Astrocyte (in vitro differentiated cells and primary cell): ENCODE results near the gene NECTIN4. TPM values are rescaled to one million over a fixed set of nuclear protein-coding genes. Genes with fewer than 3 reads are reported as not detected.
A peak's percentile ranks its signal among the peaks of the same experiment; 100 is the strongest.

Experiments used
- DNase-seq: peaks from one replicate; pipeline ENCODE4 v3.0.0-alpha.2; 2010; ENCODE audit warnings: low read depth
- FAIRE-seq: peaks from 2 replicates; lab custom pipeline; 2011; peaks lifted over from hg19 to GRCh38; lab: Jason Lieb, UNC
- H2AFZ ChIP-seq: 2 replicates; pipeline ENCODE4 v1.6.0; 2012; ENCODE audit warnings: low read depth, low read length, inconsistent platforms
- H3K27ac ChIP-seq: 2 replicates; pipeline ENCODE4 v1.5.1; 2011; ENCODE audit warnings: low read depth, low read length, inconsistent platforms
- H3K27me3 ChIP-seq: 2 replicates; pipeline ENCODE4 v1.6.0; 2011; ENCODE audit warnings: low read length, inconsistent platforms; ENCODE audit not compliant: insufficient read depth
- H3K36me3 ChIP-seq: 2 replicates; pipeline ENCODE4 v1.5.1; 2011; ENCODE audit warnings: low read length, inconsistent platforms; ENCODE audit not compliant: insufficient read depth
- H3K4me1 ChIP-seq: 2 replicates; pipeline ENCODE4 v1.5.1; 2011; ENCODE audit warnings: low read length, inconsistent platforms; ENCODE audit not compliant: insufficient read depth
- H3K4me2 ChIP-seq: 2 replicates; pipeline ENCODE4 v1.6.0; 2012; ENCODE audit warnings: low read length, inconsistent platforms
- H3K4me3 ChIP-seq: 2 replicates; pipeline ENCODE4 v1.5.1; 2011; ENCODE audit warnings: low read depth, mild to moderate bottlenecking, low read length, inconsistent platforms; ENCODE audit not compliant: insufficient read depth
- H3K79me2 ChIP-seq: 2 replicates; pipeline ENCODE4 v1.6.0; 2012; ENCODE audit warnings: mild to moderate bottlenecking, low read length, inconsistent platforms; ENCODE audit not compliant: insufficient read depth
- H3K9ac ChIP-seq: 2 replicates; pipeline ENCODE4 v1.6.0; 2012; ENCODE audit warnings: mild to moderate bottlenecking, low read length, inconsistent platforms
- H3K9me3 ChIP-seq: 2 replicates; pipeline ENCODE4 v1.5.1; 2012; ENCODE audit warnings: low read depth, mild to moderate bottlenecking, low read length, inconsistent platforms; ENCODE audit not compliant: insufficient read depth
- H4K20me1 ChIP-seq: 2 replicates; pipeline ENCODE4 v1.6.0; 2012; ENCODE audit warnings: low read length, inconsistent platforms; ENCODE audit not compliant: insufficient read depth
- H3K27ac Mint-ChIP-seq: one replicate; pipeline ENCODE4 v1.8.0; 2021; ENCODE audit warnings: mild to moderate bottlenecking, mixed read lengths; ENCODE audit not compliant: unreplicated experiment
- H3K27me3 Mint-ChIP-seq: one replicate; pipeline ENCODE4 v1.8.0; 2021; ENCODE audit warnings: low read depth, mixed read lengths; ENCODE audit not compliant: unreplicated experiment
- H3K36me3 Mint-ChIP-seq: one replicate; pipeline ENCODE4 v1.8.0; 2021; ENCODE audit warnings: low read depth, mixed read lengths; ENCODE audit not compliant: unreplicated experiment
- H3K4me1 Mint-ChIP-seq: one replicate; pipeline ENCODE4 v1.8.0; 2021; ENCODE audit warnings: low read depth, mixed read lengths; ENCODE audit not compliant: unreplicated experiment
- H3K4me3 Mint-ChIP-seq: one replicate; pipeline ENCODE4 v1.8.0; 2021; ENCODE audit warnings: mild to moderate bottlenecking, moderate library complexity, mixed read lengths; ENCODE audit not compliant: unreplicated experiment
- H3K9me3 Mint-ChIP-seq: one replicate; pipeline ENCODE4 v1.8.0; 2021; ENCODE audit warnings: mild to moderate bottlenecking, mixed read lengths; ENCODE audit not compliant: unreplicated experiment
- CTCF ChIP-seq: IDR thresholded peaks from 2 replicates; pipeline ENCODE4 v1.5.1; 2011; ENCODE audit warnings: low read depth, mild to moderate bottlenecking, inconsistent platforms, low read length, moderate library complexity; ENCODE audit not compliant: insufficient read depth
- EZH2 ChIP-seq: IDR thresholded peaks from 2 replicates; pipeline ENCODE4 v1.6.1; 2012; ENCODE audit warnings: mild to moderate bottlenecking, low read length, inconsistent platforms; ENCODE audit not compliant: insufficient read depth
- total RNA-seq: library from RNA; stranded (reverse); gene quantifications from 2 replicates; pipeline ENCODE4 v1.2.1, GENCODE V29; 2021

The NECTIN4 gene
- total RNA-seq, 1 donor from 2014 or later = 1.9 TPM

- Histone ChIP-seq H3K27me3 (no peaks in the 10 kb centered on the region), H3K36me3 (peaks cover 5% of the 10 kb centered on the region), H3K9me3 (no peaks in the 10 kb centered on the region), H3K4me1 (peaks cover 27% of the 10 kb centered on the region), H3K4me2 (no peak overlapping the region), H3K79me2 (no peaks in the 10 kb centered on the region), H3K27ac (no peak overlapping the region), H3K4me3 (no peak overlapping the region), H4K20me1 (peaks cover 13% of the 10 kb centered on the region), H3K9ac (no peak overlapping the region), H2AFZ (no peak overlapping the region)
- Mint-ChIP-seq H3K4me1 (peaks cover 38% of the 10 kb centered on the region), H3K4me3 (peak overlapping the region; percentile 45), H3K36me3 (no peaks in the 10 kb centered on the region), H3K9me3 (no peaks in the 10 kb centered on the region), H3K27me3 (no peaks in the 10 kb centered on the region), H3K27ac (peak overlapping the region; percentile 63)
- TF ChIP-seq EZH2 = no peak
- TF ChIP-seq CTCF = no peak
- DNase-seq (no peak), FAIRE-seq (no peak)
These were observed 5.9 kb upstream of the NECTIN4 start for GRCh38 chr1:161095230-161095629.

GRCh38 chr1:161094481-161094880, 5.1 kb upstream of the NECTIN4 start:
- Histone ChIP-seq H3K4me3 (no peak overlapping the region), H3K79me2 (no peaks in the 10 kb centered on the region), H2AFZ (no peak overlapping the region), H3K27me3 (no peaks in the 10 kb centered on the region), H3K9ac (no peak overlapping the region), H3K9me3 (no peaks in the 10 kb centered on the region), H3K4me2 (no peak overlapping the region), H4K20me1 (peaks cover 7% of the 10 kb centered on the region), H3K36me3 (no peaks in the 10 kb centered on the region), H3K27ac (no peak overlapping the region), H3K4me1 (peaks cover 27% of the 10 kb centered on the region)
- FAIRE-seq (no peak), DNase-seq (no peak)
- peaks cover 38% of the 10 kb centered on the region for H3K4me1 Mint-ChIP-seq
- TF ChIP-seq CTCF = no peak
- no peak for TF ChIP-seq EZH2
- no peaks in the 10 kb centered on the region for H3K36me3 Mint-ChIP-seq
- H3K4me3 Mint-ChIP-seq = no peak overlapping the region
- H3K27ac Mint-ChIP-seq = no peak overlapping the region
- no peaks in the 10 kb centered on the region for H3K9me3 Mint-ChIP-seq
- H3K27me3 Mint-ChIP-seq = no peaks in the 10 kb centered on the region

- Histone ChIP-seq H3K4me1 (peaks cover 13% of the 10 kb centered on the region), H3K27ac (no peak overlapping the region), H3K9me3 (no peaks in the 10 kb centered on the region), H2AFZ (no peak overlapping the region), H3K4me2 (peak overlapping the region; percentile 65), H3K9ac (no peak overlapping the region), H4K20me1 (no peaks in the 10 kb centered on the region), H3K36me3 (no peaks in the 10 kb centered on the region), H3K27me3 (no peaks in the 10 kb centered on the region), H3K4me3 (no peak overlapping the region), H3K79me2 (no peaks in the 10 kb centered on the region)
- Mint-ChIP-seq H3K27me3 (no peaks in the 10 kb centered on the region), H3K27ac (peak overlapping the region; percentile 53), H3K4me1 (peaks cover 53% of the 10 kb centered on the region), H3K36me3 (no peaks in the 10 kb centered on the region), H3K9me3 (no peaks in the 10 kb centered on the region), H3K4me3 (peak overlapping the region; percentile 12)
- no peak for DNase-seq
- TF ChIP-seq EZH2 = no peak
- TF ChIP-seq CTCF = no peak
- no peak for FAIRE-seq
These were observed 3.3 kb upstream of the NECTIN4 start for GRCh38 chr1:161092621-161093028.
